IMR-90 (cell line): ENCODE measurements around the gene CWF19L2. TPM values are rescaled to one million over a fixed set of nuclear protein-coding genes. Genes with fewer than 3 reads are reported as not detected.

ENCODE experiments used
- ATAC-seq: fragments of 200-7000 bp; cut with Tn5 transposase; 2 replicates; pipeline ENCODE4 v1.9.1; 2020; ENCODE audit warnings: low read depth, mild to moderate bottlenecking, moderate library complexity
- BruUV-seq: library from RNA; stranded (reverse); fragments of 400-500 nt; replicated peaks from 2 replicates; lab custom pipeline; 2021; lab: Mats Ljungman, UMichigan
- CTCF ChIA-PET: fragments of 300-600 bp; formaldehyde crosslinking; extraction: SDS; loops from one replicate; lab custom pipeline; 2021; ENCODE audit warnings: antibody characterized with exemption; lab: Yijun Ruan, JAX
- POLR2A ChIA-PET: fragments of 300-600 bp; sonication (Branson Sonifier 250); formaldehyde crosslinking; loops from one replicate; lab custom pipeline; 2022; ENCODE audit warnings: antibody characterized with exemption; ENCODE audit not compliant: unreplicated experiment; lab: Charles Lee
- DNase-seq: peaks from one replicate; pipeline ENCODE4 v3.0.0; 2013
- H2AFZ ChIP-seq: replicated peaks from 2 replicates; pipeline ENCODE3; 2013; ENCODE audit warnings: low read length, mild to moderate bottlenecking; ENCODE audit not compliant: poor library complexity
- H2AK5ac ChIP-seq: 2 replicates; pipeline ENCODE4 v1.6.1; 2013; ENCODE audit warnings: low read depth, low read length, inconsistent platforms
- H2AK9ac ChIP-seq: replicated peaks from 2 replicates; pipeline ENCODE3; 2013; ENCODE audit warnings: mild to moderate bottlenecking, low read depth, low read length, moderate library complexity; ENCODE audit not compliant: poor library complexity
- H2BK120ac ChIP-seq: 2 replicates; pipeline ENCODE4 v1.6.1; 2013; ENCODE audit warnings: low read depth, low read length, inconsistent platforms
- H2BK15ac ChIP-seq: 3 replicates; pipeline ENCODE4 v1.6.1; 2013; ENCODE audit warnings: low read depth, low read length, inconsistent platforms
- H2BK20ac ChIP-seq: 2 replicates; pipeline ENCODE4 v1.6.1; 2013; ENCODE audit warnings: low read depth, mild to moderate bottlenecking, inconsistent platforms, low read length, moderate library complexity
- H2BK5ac ChIP-seq: 2 replicates; pipeline ENCODE4 v1.6.1; 2013; ENCODE audit warnings: mild to moderate bottlenecking, low read depth, low read length, inconsistent platforms; ENCODE audit not compliant: poor library complexity, severe bottlenecking
- H3K14ac ChIP-seq: replicated peaks from 2 replicates; pipeline ENCODE4 v1.6.1; 2013; ENCODE audit warnings: low read depth, low read length, inconsistent platforms
- H3K18ac ChIP-seq: 2 replicates; pipeline ENCODE4 v1.6.1; 2013; ENCODE audit warnings: low read depth, low read length, control low read depth
- H3K23ac ChIP-seq: 2 replicates; pipeline ENCODE4 v1.6.1; 2013; ENCODE audit warnings: low read depth, low read length, inconsistent platforms
- H3K27ac ChIP-seq: 2 replicates; pipeline ENCODE4 v1.5.1; 2013; ENCODE audit warnings: mild to moderate bottlenecking, control low read depth, low read length; ENCODE audit not compliant: insufficient read depth
- H3K27me3 ChIP-seq: 2 replicates; pipeline ENCODE4 v1.6.1; 2013; ENCODE audit warnings: low read length; ENCODE audit not compliant: control insufficient read depth, insufficient read depth
- H3K36me3 ChIP-seq: 2 replicates; pipeline ENCODE4 v1.6.1; 2013; ENCODE audit warnings: low read length, mixed read lengths; ENCODE audit not compliant: control insufficient read depth, insufficient read depth
- H3K4ac ChIP-seq: 2 replicates; pipeline ENCODE4 v1.6.1; 2013; ENCODE audit warnings: low read depth, low read length, inconsistent platforms
- H3K4me1 ChIP-seq: 2 replicates; pipeline ENCODE4 v1.6.1; 2013; ENCODE audit warnings: low read length, mixed read lengths; ENCODE audit not compliant: control insufficient read depth, insufficient read depth
- H3K4me2 ChIP-seq: 2 replicates; pipeline ENCODE4 v1.6.1; 2013; ENCODE audit warnings: low read depth, mild to moderate bottlenecking, control low read depth, low read length, moderate library complexity
- H3K4me3 ChIP-seq: 2 replicates; pipeline ENCODE4 v1.5.1; 2013; ENCODE audit warnings: low read depth, mild to moderate bottlenecking, control low read depth, low read length, moderate library complexity; ENCODE audit not compliant: insufficient read depth
- H3K56ac ChIP-seq: 2 replicates; pipeline ENCODE4 v1.6.1; 2013; ENCODE audit warnings: low read length, inconsistent platforms; ENCODE audit not compliant: insufficient read depth; ENCODE audit errors: extremely low read depth
- H3K79me1 ChIP-seq, 2 experiments: 2 replicates each; pipeline ENCODE4 v1.6.1; 2013; ENCODE audit warnings: low read length in 2 of 2, inconsistent platforms in 1 of 2, low read depth in 1 of 2
- H3K9ac ChIP-seq: 2 replicates; pipeline ENCODE4 v1.6.1; 2013; ENCODE audit warnings: low read depth, low read length, control low read depth
- H3K9me1 ChIP-seq: 2 replicates; pipeline ENCODE4 v1.6.1; 2013; ENCODE audit warnings: low read length, inconsistent platforms; ENCODE audit not compliant: insufficient read depth
- H3K9me3 ChIP-seq: 2 replicates; pipeline ENCODE4 v1.6.1; 2013; ENCODE audit warnings: low read length; ENCODE audit not compliant: control insufficient read depth, insufficient read depth
- H4K20me1 ChIP-seq: 2 replicates; pipeline ENCODE4 v1.6.1; 2013; ENCODE audit warnings: low read length, inconsistent platforms; ENCODE audit not compliant: insufficient read depth
- H4K5ac ChIP-seq: 2 replicates; pipeline ENCODE4 v1.6.1; 2013; ENCODE audit warnings: mild to moderate bottlenecking, low read depth, low read length, control low read depth
- H4K8ac ChIP-seq, 2 experiments: 2 replicates each; pipeline ENCODE4 v1.6.1; 2013; ENCODE audit warnings: low read depth in 2 of 2, low read length in 2 of 2, control low read depth in 1 of 2, inconsistent platforms in 1 of 2
- H4K91ac ChIP-seq: 2 replicates; pipeline ENCODE4 v1.6.1; 2013; ENCODE audit warnings: low read depth, low read length, inconsistent platforms; ENCODE audit not compliant: insufficient read depth
- CEBPB ChIP-seq: IDR thresholded peaks from 2 replicates; pipeline ENCODE4 v1.6.1; 2012; ENCODE audit warnings: low read depth, low read length, improper control_type of control experiment
- SMC3 ChIP-seq: fragments of 150-350 bp; IDR thresholded peaks from 2 replicates; pipeline ENCODE4 v1.6.1; 2016; ENCODE audit warnings: low read depth, mild to moderate bottlenecking, antibody characterized with exemption, low read length, moderate library complexity
- WGBS, 2 experiments: methylation state at CpG; one replicate each; pipeline versions ENCODE4 v1.1.5 to v1.1.7; 2013; ENCODE audit warnings: missing lambda C conversion rate in 2 of 2; ENCODE audit not compliant: insufficient read length in 1 of 2; ENCODE audit errors: extremely low coverage in 2 of 2; 5-methylcytosine and 5-hydroxymethylcytosine counted together
- dilution Hi-C: fragments of 300-500 bp; cut with HindIII; formaldehyde crosslinking; loops from one replicate; pipeline ENCODE4 v1.14.3; 2018; ENCODE audit warnings: low sequenced_read_pairs; ENCODE audit not compliant: unreplicated experiment
- in situ Hi-C: fragments of 300-500 bp; cut with MboI; formaldehyde crosslinking; loops from 3 replicates; pipeline ENCODE4 v1.14.3; 2019; ENCODE audit warnings: low sequenced_read_pairs, inconsistent platforms, mixed read lengths
- intact Hi-C: fragments of 100-400 bp; cut with micrococcal nuclease; formaldehyde crosslinking; loops from 2 replicates; pipeline ENCODE4 v1.10.0; 2022
- polyA plus RNA-seq, 3 experiments: library from polyadenylated mRNA; depleted of rRNA; stranded (reverse); fragments of >200 nt; gene quantifications; 2 replicates each; pipeline ENCODE4 v1.2.3, GENCODE V29; 2012; ENCODE audit warnings: low replicate concordance in 1 of 3
- total RNA-seq: library from RNA; depleted of rRNA; stranded (reverse); fragments of >200 nt; gene quantifications from 2 replicates; pipeline ENCODE4 v1.2.3, GENCODE V29; 2012
- TF ChIP-seq, protein P1 (sequence below): fragments of 150-350 bp; IDR thresholded peaks from 2 replicates; pipeline ENCODE4 v1.6.1; 2017; ENCODE audit warnings: mild to moderate bottlenecking, antibody characterized with exemption, low read length, low read depth
- TF ChIP-seq, protein P2 (sequence below): conservative IDR thresholded peaks from 2 replicates; pipeline ENCODE4 v1.5.1; 2012; ENCODE audit warnings: mild to moderate bottlenecking, low read depth, low read length, improper control_type of control experiment

Gene CWF19L2
- total and polyA plus RNA-seq, 2 of the 4 experiments (the other 2 are of a cell fraction), result 1.7 to 3.8 TPM

DNA sequence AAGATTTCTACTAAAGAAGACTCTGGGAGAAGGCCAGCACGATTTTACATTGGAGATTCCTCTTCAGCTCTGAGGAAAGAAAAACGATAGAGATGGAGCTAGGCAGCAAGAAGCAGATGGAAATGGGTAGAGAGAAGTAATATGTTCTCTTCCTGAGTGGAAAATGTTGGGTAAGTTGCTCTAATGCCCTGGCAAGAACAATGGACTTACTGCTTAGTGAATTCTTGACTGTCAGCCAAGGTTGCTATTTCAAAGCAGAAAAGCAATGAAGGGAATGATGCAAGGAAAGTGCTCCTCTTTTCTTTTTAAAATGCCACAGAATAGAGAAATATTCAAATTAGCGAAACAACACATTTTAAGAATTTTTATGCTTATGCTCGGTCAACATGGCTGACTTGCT lies 38.4 kb upstream of the CWF19L2 start:
- Histone ChIP-seq H3K27me3 (0 out of 2 replicates have a peak, but pooled peaks cover 2% of the 10 kb centered on the region), H3K79me1 (no peaks in the 10 kb centered on the region), H3K4me1 (no peaks in the 10 kb centered on the region), H3K23ac (no peak overlapping the region), H2AK9ac (no peak overlapping the region), H2BK5ac (no peak overlapping the region), H3K9ac (no peak overlapping the region), H4K20me1 (no peaks in the 10 kb centered on the region), H2AK5ac (no peak overlapping the region), H4K5ac (no peak overlapping the region), H4K91ac (no peak overlapping the region), H3K4ac (no peak overlapping the region), H3K14ac (no peak overlapping the region), H4K8ac (no peak overlapping the region), H3K9me1 (no peaks in the 10 kb centered on the region), H2AFZ (no peak overlapping the region), H3K27ac (no peak overlapping the region), H2BK15ac (no peak overlapping the region), H3K4me2 (no peak overlapping the region), H3K9me3 (no peaks in the 10 kb centered on the region), H3K4me3 (no peak overlapping the region), H3K56ac (no peak overlapping the region), H2BK20ac (no peak overlapping the region), H3K18ac (no peak overlapping the region), H3K36me3 (no peaks in the 10 kb centered on the region), H2BK120ac (no peak overlapping the region)
- ChIA-PET POLR2A (no interaction called here), CTCF (no interaction called here)
- DNase-seq, result peak; percentile 61
- dilution Hi-C loops, result no loop called here
- ATAC-seq, result peak; percentile 37; the same call in 1 of the 2 replicates
- intact Hi-C loops, result no loop called here
- no TSS peak for BruUV-seq
- in situ Hi-C loops, result no loop called here
- 100% methylated on average over 1 of the region's 4 CpGs; no CpG with 5 or more reads in 1 of the 2 experiments for WGBS, 2 experiments
- TF ChIP-seq CEBPB, result no peak
- TF ChIP-seq SMC3, result no peak
- TF ChIP-seq, protein P1, sequence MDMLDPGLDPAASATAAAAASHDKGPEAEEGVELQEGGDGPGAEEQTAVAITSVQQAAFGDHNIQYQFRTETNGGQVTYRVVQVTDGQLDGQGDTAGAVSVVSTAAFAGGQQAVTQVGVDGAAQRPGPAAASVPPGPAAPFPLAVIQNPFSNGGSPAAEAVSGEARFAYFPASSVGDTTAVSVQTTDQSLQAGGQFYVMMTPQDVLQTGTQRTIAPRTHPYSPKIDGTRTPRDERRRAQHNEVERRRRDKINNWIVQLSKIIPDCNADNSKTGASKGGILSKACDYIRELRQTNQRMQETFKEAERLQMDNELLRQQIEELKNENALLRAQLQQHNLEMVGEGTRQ, result no peak
- TF ChIP-seq, protein P2, sequence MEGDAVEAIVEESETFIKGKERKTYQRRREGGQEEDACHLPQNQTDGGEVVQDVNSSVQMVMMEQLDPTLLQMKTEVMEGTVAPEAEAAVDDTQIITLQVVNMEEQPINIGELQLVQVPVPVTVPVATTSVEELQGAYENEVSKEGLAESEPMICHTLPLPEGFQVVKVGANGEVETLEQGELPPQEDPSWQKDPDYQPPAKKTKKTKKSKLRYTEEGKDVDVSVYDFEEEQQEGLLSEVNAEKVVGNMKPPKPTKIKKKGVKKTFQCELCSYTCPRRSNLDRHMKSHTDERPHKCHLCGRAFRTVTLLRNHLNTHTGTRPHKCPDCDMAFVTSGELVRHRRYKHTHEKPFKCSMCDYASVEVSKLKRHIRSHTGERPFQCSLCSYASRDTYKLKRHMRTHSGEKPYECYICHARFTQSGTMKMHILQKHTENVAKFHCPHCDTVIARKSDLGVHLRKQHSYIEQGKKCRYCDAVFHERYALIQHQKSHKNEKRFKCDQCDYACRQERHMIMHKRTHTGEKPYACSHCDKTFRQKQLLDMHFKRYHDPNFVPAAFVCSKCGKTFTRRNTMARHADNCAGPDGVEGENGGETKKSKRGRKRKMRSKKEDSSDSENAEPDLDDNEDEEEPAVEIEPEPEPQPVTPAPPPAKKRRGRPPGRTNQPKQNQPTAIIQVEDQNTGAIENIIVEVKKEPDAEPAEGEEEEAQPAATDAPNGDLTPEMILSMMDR, result no peak
